A549 (cell line): ENCODE results near the gene MIP. TPM values are rescaled to one million over a fixed set of nuclear protein-coding genes. Genes with fewer than 3 reads are reported as not detected.

Source experiments
- ATAC-seq, 2 experiments: fragments of 200-7000 bp in 1 of 2; fragments of >200 bp in 1 of 2; cut with Nextera tagmentation in 1 of 2; cut with Tn5 transposase in 1 of 2; 3 replicates each; pipeline versions ENCODE4 v1.8.0 to v1.9.1; 2018 to 2020; ENCODE audit warnings: mild to moderate bottlenecking in 1 of 2, moderate library complexity in 1 of 2
- CTCF ChIA-PET: fragments of 300-600 bp; sonication (Branson Sonifier 250); formaldehyde crosslinking; extraction: SDS; loops from one replicate; lab custom pipeline; 2021; ENCODE audit warnings: antibody characterized with exemption, inconsistent platforms; lab: Yijun Ruan, JAX
- POLR2A ChIA-PET: fragments of 350-600 bp; formaldehyde crosslinking; extraction: SDS; loops from one replicate; lab custom pipeline; 2021; ENCODE audit warnings: antibody characterized with exemption, inconsistent platforms; lab: Yijun Ruan, JAX
- DNase-seq, 2 experiments: peaks; one replicate each; pipeline versions ENCODE4 v3.0.0 to v3.0.0-alpha.2; 2011 to 2016; ENCODE audit warnings: low read depth in 1 of 2, low spot score in 1 of 2
- FAIRE-seq: peaks from 2 replicates; lab custom pipeline; 2011; peaks lifted over from hg19 to GRCh38; lab: Jason Lieb, UNC
- H3K27ac ChIP-seq, 2 experiments: fragments of >200 bp; sonication (Bioruptor Twin); formaldehyde crosslinking; 3 replicates each; pipeline ENCODE4 v1.5.1; 2016 to 2017
- H3K4me1 ChIP-seq: fragments of >200 bp; sonication (Bioruptor Twin); formaldehyde crosslinking; 3 replicates; pipeline ENCODE4 v1.6.1; 2016
- H3K4me2 ChIP-seq: fragments of >200 bp; sonication (Bioruptor Twin); formaldehyde crosslinking; 3 replicates; pipeline ENCODE4 v1.6.1; 2016
- H3K4me3 ChIP-seq: fragments of >200 bp; sonication (Bioruptor Twin); formaldehyde crosslinking; 3 replicates; pipeline ENCODE4 v1.5.1; 2016
- H3K9me3 ChIP-seq: fragments of >200 bp; sonication (Bioruptor Twin); formaldehyde crosslinking; 3 replicates; pipeline ENCODE4 v1.6.1; 2016
- CHD4 ChIP-seq: fragments of 200-600 bp; sonication (generic); IDR thresholded peaks from 2 replicates; pipeline ENCODE4 v1.6.1; 2016; ENCODE audit warnings: antibody characterized with exemption, mild to moderate bottlenecking, borderline replicate concordance
- EHMT2 ChIP-seq: fragments of 200-600 bp; sonication (generic); IDR thresholded peaks from 2 replicates; pipeline ENCODE4 v1.6.1; 2016; ENCODE audit warnings: antibody characterized with exemption, low read depth, mild to moderate bottlenecking, moderate library complexity
- EP300 ChIP-seq, 2 experiments: fragments of >200 bp; sonication (Bioruptor Twin); formaldehyde crosslinking; IDR thresholded peaks; 2 replicates in 1 of 2; 3 replicates in 1 of 2; pipeline ENCODE4 v1.6.1; 2016 to 2017
- ESRRA ChIP-seq: fragments of 150-350 bp; IDR thresholded peaks from 2 replicates; pipeline ENCODE4 v1.6.1; 2014; ENCODE audit warnings: mild to moderate bottlenecking, low read length, borderline replicate concordance
- FOSB ChIP-seq: fragments of 250-450 bp; sonication (Bioruptor Pico); IDR thresholded peaks from 2 replicates; pipeline ENCODE4 v1.5.0; 2020; ENCODE audit warnings: mild to moderate bottlenecking, moderate library complexity
- GATA3 ChIP-seq: IDR thresholded peaks from 2 replicates; pipeline ENCODE4 v1.6.1; 2012; ENCODE audit warnings: borderline replicate concordance
- HDAC2 ChIP-seq: fragments of 200-600 bp; sonication (generic); IDR thresholded peaks from 2 replicates; pipeline ENCODE4 v1.6.1; 2016
- HEYL ChIP-seq: fragments of 250-450 bp; sonication (Bioruptor Pico); IDR thresholded peaks from 2 replicates; pipeline ENCODE4 v1.8.0; 2021; ENCODE audit warnings: mild to moderate bottlenecking, moderate library complexity
- HOXB13 ChIP-seq: fragments of 250-450 bp; sonication (Bioruptor Pico); IDR thresholded peaks from 2 replicates; pipeline ENCODE4 v1.5.0; 2020; ENCODE audit warnings: low read depth, mild to moderate bottlenecking, moderate library complexity
- JUNB ChIP-seq: fragments of >200 bp; sonication (Bioruptor Twin); formaldehyde crosslinking; IDR thresholded peaks from 2 replicates; pipeline ENCODE4 v1.6.1; 2016
- MAX ChIP-seq: IDR thresholded peaks from 2 replicates; pipeline ENCODE4 v1.6.1; 2012
- NPAS2 ChIP-seq: fragments of 250-450 bp; sonication (Bioruptor Pico); IDR thresholded peaks from 2 replicates; pipeline ENCODE4 v1.8.0; 2022; ENCODE audit warnings: mild to moderate bottlenecking, moderate library complexity, borderline replicate concordance
- PBX3 ChIP-seq: IDR thresholded peaks from 2 replicates; pipeline ENCODE4 v1.6.1; 2012
- RCOR1 ChIP-seq: fragments of 150-350 bp; IDR thresholded peaks from 2 replicates; pipeline ENCODE4 v1.6.1; 2014; ENCODE audit warnings: antibody characterized with exemption, low read length, low read depth
- RFX5 ChIP-seq: fragments of 450-650 bp; IDR thresholded peaks from 2 replicates; pipeline ENCODE4 v1.7.1; 2014; ENCODE audit warnings: antibody characterized with exemption, mild to moderate bottlenecking, moderate library complexity
- SMC3 ChIP-seq: fragments of >200 bp; sonication (Bioruptor Twin); formaldehyde crosslinking; IDR thresholded peaks from 3 replicates; pipeline ENCODE4 v1.6.1; 2018; ENCODE audit warnings: inconsistent platforms
- SREBF2 ChIP-seq: fragments of 450-650 bp; IDR thresholded peaks from 2 replicates; pipeline ENCODE4 v1.6.1; 2014; ENCODE audit warnings: mild to moderate bottlenecking, moderate library complexity
- USF2 ChIP-seq: fragments of 450-650 bp; IDR thresholded peaks from 2 replicates; pipeline ENCODE4 v1.6.1; 2014; ENCODE audit warnings: antibody characterized with exemption
- ZNF302 ChIP-seq: fragments of 250-450 bp; sonication (Bioruptor Pico); IDR thresholded peaks from 2 replicates; pipeline ENCODE4 v1.9.0; 2021; ENCODE audit warnings: inconsistent platforms, mild to moderate bottlenecking, moderate library complexity
- WGBS: methylation state at CpG from one replicate; pipeline ENCODE4 v1.1.6; 2017; ENCODE audit errors: missing lambda C conversion rate; 5-methylcytosine and 5-hydroxymethylcytosine counted together
- polyA plus RNA-seq, 4 experiments: library from polyadenylated mRNA; depleted of rRNA in 3 of 4; stranded (reverse); fragments of >200 nt; fragmentation: RNase III in 1 of 4; extraction: RNeasy Plus Mini Kit Qiagen cat#74134 plus additional on column Dnase treatment in 1 of 4; gene quantifications; 2 replicates in 3 of 4; 3 replicates in 1 of 4; pipeline ENCODE4 v1.2.3, GENCODE V29; 2011 to 2017

MIP gene
- polyA plus RNA-seq, 2 of the 4 experiments (the other 2 are of a cell fraction) = not detected

- FAIRE-seq = no peak
- 93% methylated on average over 7 of the region's 7 CpGs for WGBS
- ChIA-PET CTCF (interaction anchor here (1.4 to 3.0 kb wide), 5 partner anchors 9 to 34 kb away, joined by 5 to 9 read pairs (median 8); no protein-coding TSS in a partner anchor), POLR2A (no interaction called here)
- Histone ChIP-seq H3K27ac (no peak overlapping the region), H3K4me2 (no peak overlapping the region), H3K4me1 (peaks cover 6% of the 10 kb centered on the region; the same call in 1 of the 3 replicates), H3K4me3 (no peak overlapping the region), H3K9me3 (no peaks in the 10 kb centered on the region)
- 0 out of 6 replicates have a peak, but pooled peaks of 1 of the 2 experiments have one; percentile 5 for ATAC-seq
- TF ChIP-seq SMC3 (no peak), ZNF302 (CRISPR knock-in tag) (no peak), GATA3 (no peak), HDAC2 (no peak), MAX (no peak), EP300 (IDR thresholded peaks at IDR 0.05) (no peak)
- no peak for DNase-seq
Observed at GRCh38 chr12:56479625-56480024, 25.2 kb upstream of the MIP start.

- WGBS = 91% methylated on average over 6 of the region's 6 CpGs
- no peak for ATAC-seq
Observed at GRCh38 chr12:56477521-56478225, 23.2 kb upstream of the MIP start.

GRCh38 chr12:56476972-56477432, 22.5 kb upstream of the MIP start:
- CTCF ChIA-PET = interaction anchor here (0.9 to 1.0 kb wide), 2 partner anchors 13 to 37 kb away, joined by 3 read pairs; no protein-coding TSS in a partner anchor

More at GRCh38 chr12:56477521-56478225, 23.2 kb upstream of the MIP start:
- no peaks in the 10 kb centered on the region for H3K9me3 ChIP-seq
- H3K27ac ChIP-seq = no peak overlapping the region
- FAIRE-seq = no peak
- no peak for DNase-seq
- TF ChIP-seq FOSB (CRISPR knock-in tag) (no peak), RCOR1 (no peak), HOXB13 (CRISPR knock-in tag) (no peak), EP300 (IDR thresholded peaks at IDR 0.05) (no peak), JUNB (no peak), SREBF2 (no peak)
- POLR2A ChIA-PET = interaction anchor here (0.5 to 1.4 kb wide), 3 partner anchors 183 to 471 kb away, joined by 3 to 5 read pairs (median 3); partner anchors contain the start of gene COQ10A
- CTCF ChIA-PET = interaction anchor here (0.5 to 1.0 kb wide), 6 partner anchors 9 to 451 kb away, joined by 3 read pairs; no protein-coding TSS in a partner anchor
- no peak overlapping the region for H3K4me2 ChIP-seq
- H3K4me1 ChIP-seq = peaks cover 6% of the 10 kb centered on the region; the same call in 1 of the 3 replicates
- no peak overlapping the region for H3K4me3 ChIP-seq

More at GRCh38 chr12:56476972-56477432, 22.5 kb upstream of the MIP start:
- Histone ChIP-seq H3K4me2 (no peak overlapping the region), H3K27ac (no peak overlapping the region), H3K4me1 (peaks cover 6% of the 10 kb centered on the region; the same call in 1 of the 3 replicates), H3K9me3 (no peaks in the 10 kb centered on the region), H3K4me3 (no peak overlapping the region)
- FAIRE-seq = no peak
- 100% methylated on average over 1 of the region's 1 CpG for WGBS
- POLR2A ChIA-PET = interaction anchor here (0.5 to 1.4 kb wide), 3 partner anchors 182 to 470 kb away, joined by 3 to 5 read pairs (median 3); partner anchors contain the start of gene COQ10A
- no peak for DNase-seq
- TF ChIP-seq JUNB = no peak
- TF ChIP-seq EHMT2 = no peak
- no peak for TF ChIP-seq RFX5
- no peak for TF ChIP-seq NPAS2
- TF ChIP-seq USF2 = no peak
- no peak for TF ChIP-seq HOXB13 (CRISPR knock-in tag)
- no peak for TF ChIP-seq ESRRA
- no peak for TF ChIP-seq PBX3
- TF ChIP-seq CHD4 = no peak
- no peak for TF ChIP-seq HEYL (CRISPR knock-in tag)
- ATAC-seq = no peak; a peak in 1 of 6 replicates
